DOHH2 (cell line): Measurements from ENCODE around the gene MBD2.

Experiments
- H3F3A ChIP-seq: fragments of 200-600 bp; sonication (generic), shearing (Covaris generic); 2 replicates; pipeline ENCODE4 v1.6.0; 2016; ENCODE audit warnings: antibody characterized with exemption, mild to moderate bottlenecking; ENCODE audit not compliant: control insufficient read depth, insufficient read depth
- H3K27ac ChIP-seq: fragments of 200-600 bp; sonication (generic); 2 replicates; pipeline ENCODE4 v1.5.1; 2014; ENCODE audit warnings: low read depth, mild to moderate bottlenecking, low read length, moderate library complexity
- H3K27me3 ChIP-seq: fragments of 200-600 bp; sonication (generic); 2 replicates; pipeline ENCODE4 v1.6.1; 2014; ENCODE audit warnings: mild to moderate bottlenecking, low read length, mixed read lengths; ENCODE audit not compliant: control insufficient read depth
- H3K36me3 ChIP-seq: fragments of 200-600 bp; sonication (generic); 2 replicates; pipeline ENCODE4 v1.6.1; 2014; ENCODE audit warnings: mild to moderate bottlenecking, low read length, moderate library complexity, mixed read lengths; ENCODE audit not compliant: control insufficient read depth
- H3K4me1 ChIP-seq: fragments of 200-600 bp; sonication (generic); 2 replicates; pipeline ENCODE4 v1.6.1; 2014; ENCODE audit warnings: mild to moderate bottlenecking, low read length, mixed read lengths; ENCODE audit not compliant: control insufficient read depth
- H3K4me2 ChIP-seq: fragments of 200-600 bp; sonication (generic); 2 replicates; pipeline ENCODE4 v1.6.0; 2014; ENCODE audit warnings: mild to moderate bottlenecking, low read length, moderate library complexity
- H3K4me3 ChIP-seq: fragments of 200-600 bp; sonication (generic); 2 replicates; pipeline ENCODE4 v1.5.1; 2014; ENCODE audit warnings: mild to moderate bottlenecking, low read length, mixed read lengths
- H3K79me2 ChIP-seq: fragments of 200-600 bp; sonication (generic); 2 replicates; pipeline ENCODE4 v1.6.1; 2014; ENCODE audit warnings: mild to moderate bottlenecking, low read length, mixed read lengths; ENCODE audit not compliant: control insufficient read depth
- H3K9me2 ChIP-seq: fragments of 200-600 bp; sonication (generic); replicated peaks from 2 replicates; pipeline ENCODE4 v1.6.1; 2014; ENCODE audit warnings: mild to moderate bottlenecking, low read length, mixed read lengths; ENCODE audit not compliant: control insufficient read depth
- H3K9me3 ChIP-seq: fragments of 200-600 bp; sonication (generic); 2 replicates; pipeline ENCODE4 v1.6.1; 2014; ENCODE audit warnings: antibody characterized with exemption, low read length, mixed read lengths; ENCODE audit not compliant: control insufficient read depth, insufficient read depth
- H4K20me1 ChIP-seq: fragments of 200-600 bp; sonication (generic); 2 replicates; pipeline ENCODE4 v1.6.0; 2014; ENCODE audit warnings: low read depth, mild to moderate bottlenecking, antibody characterized with exemption, low read length, moderate library complexity; ENCODE audit not compliant: control insufficient read depth, insufficient read depth
- EZH2phosphoT487 ChIP-seq: fragments of 200-600 bp; sonication (generic); IDR thresholded peaks from 2 replicates; pipeline ENCODE4 v1.6.1; 2017; ENCODE audit warnings: borderline replicate concordance, mild to moderate bottlenecking, antibody characterized with exemption, low read length, moderate library complexity, mixed read lengths
- TF ChIP-seq, protein P1 (sequence below): fragments of 200-600 bp; sonication (generic); IDR thresholded peaks from one replicate; pipeline ENCODE4 v1.5.1; 2014; ENCODE audit warnings: antibody characterized with exemption, mild to moderate bottlenecking, low read depth, low read length; ENCODE audit not compliant: poor library complexity, severe bottlenecking

The MBD2 gene

DNA sequence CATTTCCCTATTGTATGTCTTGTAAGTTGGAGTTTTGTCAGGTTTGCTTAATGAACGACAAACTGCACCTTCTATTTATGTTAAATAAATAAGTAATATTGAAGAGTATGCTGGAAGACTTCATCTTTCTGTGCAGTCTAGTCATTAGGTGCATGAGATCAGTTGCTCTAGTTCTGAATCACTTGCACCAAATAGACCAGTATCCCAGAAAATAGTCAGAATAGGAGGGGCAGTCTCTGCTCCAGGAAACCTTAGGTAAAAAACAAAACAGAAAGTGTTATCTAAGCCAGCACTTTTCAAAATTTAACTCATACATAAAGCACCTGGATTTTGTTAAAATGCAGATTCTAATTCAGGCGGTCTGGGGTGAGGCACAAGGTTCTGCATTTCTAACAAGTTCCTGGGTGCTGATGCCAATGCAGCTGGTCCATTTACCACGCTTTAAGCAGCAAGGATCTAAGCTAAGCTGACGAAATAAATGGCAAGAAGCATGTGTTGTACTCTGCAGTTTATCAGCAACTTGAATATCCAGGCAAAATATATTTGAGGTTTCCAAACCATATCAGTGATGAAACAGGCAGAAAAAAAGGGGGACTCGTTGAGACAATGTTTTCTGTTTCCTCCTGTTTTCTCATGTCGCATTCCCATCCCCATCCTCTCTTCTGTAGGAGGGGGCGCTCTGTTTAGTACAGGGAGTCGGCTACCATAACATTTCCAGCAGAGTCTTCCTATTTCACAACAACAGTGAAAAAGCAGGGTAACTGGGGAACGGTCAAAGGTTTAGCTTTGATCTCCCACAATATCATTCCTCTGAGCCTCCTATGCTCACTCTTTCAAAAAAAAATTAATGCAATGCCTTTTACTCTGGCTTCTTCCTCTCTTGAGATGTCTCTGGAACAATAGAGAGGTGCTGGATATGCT lies 106.4 kb downstream of the MBD2 start:
- TF ChIP-seq, protein P1, sequence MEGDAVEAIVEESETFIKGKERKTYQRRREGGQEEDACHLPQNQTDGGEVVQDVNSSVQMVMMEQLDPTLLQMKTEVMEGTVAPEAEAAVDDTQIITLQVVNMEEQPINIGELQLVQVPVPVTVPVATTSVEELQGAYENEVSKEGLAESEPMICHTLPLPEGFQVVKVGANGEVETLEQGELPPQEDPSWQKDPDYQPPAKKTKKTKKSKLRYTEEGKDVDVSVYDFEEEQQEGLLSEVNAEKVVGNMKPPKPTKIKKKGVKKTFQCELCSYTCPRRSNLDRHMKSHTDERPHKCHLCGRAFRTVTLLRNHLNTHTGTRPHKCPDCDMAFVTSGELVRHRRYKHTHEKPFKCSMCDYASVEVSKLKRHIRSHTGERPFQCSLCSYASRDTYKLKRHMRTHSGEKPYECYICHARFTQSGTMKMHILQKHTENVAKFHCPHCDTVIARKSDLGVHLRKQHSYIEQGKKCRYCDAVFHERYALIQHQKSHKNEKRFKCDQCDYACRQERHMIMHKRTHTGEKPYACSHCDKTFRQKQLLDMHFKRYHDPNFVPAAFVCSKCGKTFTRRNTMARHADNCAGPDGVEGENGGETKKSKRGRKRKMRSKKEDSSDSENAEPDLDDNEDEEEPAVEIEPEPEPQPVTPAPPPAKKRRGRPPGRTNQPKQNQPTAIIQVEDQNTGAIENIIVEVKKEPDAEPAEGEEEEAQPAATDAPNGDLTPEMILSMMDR, result no peak
- no peak for TF ChIP-seq EZH2phosphoT487
- Histone ChIP-seq H3K27ac (no peak overlapping the region), H3K9me3 (no peaks in the 10 kb centered on the region), H3K4me3 (no peak overlapping the region), H3K27me3 (peaks cover 8% of the 10 kb centered on the region; the same call in 1 of the 2 replicates), H3K4me1 (peaks cover 7% of the 10 kb centered on the region), H3K36me3 (no peaks in the 10 kb centered on the region), H4K20me1 (no peaks in the 10 kb centered on the region), H3K4me2 (no peak overlapping the region), H3K79me2 (no peaks in the 10 kb centered on the region), H3F3A (no peaks in the 10 kb centered on the region), H3K9me2 (no peaks in the 10 kb centered on the region)

DNA sequence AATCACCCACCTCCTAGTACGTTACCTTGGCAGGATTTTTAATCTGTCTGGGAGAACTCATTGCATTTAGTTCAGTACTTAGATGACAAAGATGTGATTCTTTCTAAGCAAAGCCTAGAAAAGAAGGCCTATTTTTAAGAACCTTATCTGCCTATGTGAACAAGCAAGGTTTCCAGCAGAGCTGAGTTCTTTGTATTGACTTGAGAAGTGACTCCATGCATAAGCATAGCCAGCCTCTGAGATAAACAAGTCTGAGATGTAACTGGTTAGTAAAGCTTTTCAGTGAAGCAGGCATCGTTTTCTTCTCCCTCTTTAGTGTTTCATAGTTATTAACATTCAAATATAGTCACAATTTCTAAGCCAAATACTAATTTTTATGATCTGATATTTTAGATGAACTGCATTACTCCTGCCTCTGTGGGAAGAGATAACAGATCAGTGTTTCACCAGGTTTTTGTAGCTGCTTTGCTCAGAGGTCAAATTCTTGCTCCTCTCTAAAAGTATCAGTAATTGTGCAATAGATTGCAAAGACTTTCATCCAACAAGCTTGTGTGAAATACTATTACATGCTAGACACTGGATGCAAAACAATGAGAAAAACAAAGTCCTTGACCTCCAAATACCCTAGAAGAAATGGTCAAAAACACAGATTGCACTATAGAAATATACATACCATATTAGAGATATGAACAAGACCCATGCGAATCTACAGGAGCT lies 107.8 kb downstream of the MBD2 start:
- Histone ChIP-seq H3K79me2 (no peaks in the 10 kb centered on the region), H4K20me1 (no peaks in the 10 kb centered on the region), H3K9me2 (no peaks in the 10 kb centered on the region), H3K36me3 (no peaks in the 10 kb centered on the region), H3K4me2 (no peak overlapping the region), H3K4me3 (no peak overlapping the region), H3K9me3 (no peaks in the 10 kb centered on the region), H3K27ac (no peak overlapping the region), H3F3A (no peaks in the 10 kb centered on the region), H3K4me1 (peaks cover 7% of the 10 kb centered on the region), H3K27me3 (peaks cover 8% of the 10 kb centered on the region; the same call in 1 of the 2 replicates)
- TF ChIP-seq, protein P1, result no peak
- no peak for TF ChIP-seq EZH2phosphoT487

DNA sequence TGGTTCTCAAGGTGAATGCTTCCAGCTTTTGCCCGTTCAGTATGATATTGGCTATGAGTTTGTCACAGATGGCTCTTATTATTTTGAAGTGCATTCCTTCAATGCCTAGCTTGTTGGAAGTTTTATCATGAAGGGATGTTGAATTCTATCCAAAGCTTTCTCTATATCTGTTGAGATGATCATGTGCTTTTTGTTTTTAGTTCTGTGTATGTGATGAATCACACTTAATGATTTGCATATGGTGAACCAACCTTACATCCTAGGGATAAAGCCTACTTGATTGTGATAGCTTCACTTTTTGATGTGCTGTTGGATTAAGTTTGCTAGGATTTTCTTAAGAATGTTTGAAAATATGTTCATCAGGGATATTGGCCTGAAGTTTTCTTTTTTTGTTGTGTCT lies 112.1 kb downstream of the MBD2 start:
- no peak overlapping the region for H3K4me3 ChIP-seq
- peaks cover 8% of the 10 kb centered on the region; the same call in 1 of the 2 replicates for H3K27me3 ChIP-seq
- no peak overlapping the region for H3K4me2 ChIP-seq
- TF ChIP-seq, protein P1, result no peak
- no peak for TF ChIP-seq EZH2phosphoT487
- H3K4me1 ChIP-seq, result no peaks in the 10 kb centered on the region
- no peak overlapping the region for H3K27ac ChIP-seq
- H3K9me3 ChIP-seq, result no peaks in the 10 kb centered on the region
- H4K20me1 ChIP-seq, result no peaks in the 10 kb centered on the region
- no peaks in the 10 kb centered on the region for H3K9me2 ChIP-seq
- no peaks in the 10 kb centered on the region for H3F3A ChIP-seq
- H3K36me3 ChIP-seq, result no peaks in the 10 kb centered on the region
- no peaks in the 10 kb centered on the region for H3K79me2 ChIP-seq
